Endothelial cell (in vitro differentiated cells): Measurements from ENCODE around the gene TNRC6B. TPM values are rescaled to one million over a fixed set of nuclear protein-coding genes. Genes with fewer than 3 reads are reported as not detected.

Source experiments
- DNase-seq: peaks from one replicate; pipeline ENCODE4 v3.0.0; 2021; ENCODE audit warnings: low spot score
- H3K27ac Mint-ChIP-seq: one replicate; pipeline ENCODE4 v1.8.0; 2021; ENCODE audit warnings: mixed read lengths, inconsistent platforms; ENCODE audit not compliant: unreplicated experiment
- H3K27me3 Mint-ChIP-seq: one replicate; pipeline ENCODE4 v1.8.0; 2021; ENCODE audit warnings: mild to moderate bottlenecking, moderate library complexity, mixed read lengths, inconsistent platforms; ENCODE audit not compliant: unreplicated experiment
- H3K36me3 Mint-ChIP-seq: one replicate; pipeline ENCODE4 v1.8.0; 2021; ENCODE audit warnings: mild to moderate bottlenecking, low read depth, mixed read lengths, inconsistent platforms; ENCODE audit not compliant: unreplicated experiment
- H3K4me1 Mint-ChIP-seq: one replicate; pipeline ENCODE4 v1.8.0; 2021; ENCODE audit warnings: mild to moderate bottlenecking, mixed read lengths, inconsistent platforms; ENCODE audit not compliant: unreplicated experiment
- H3K4me3 Mint-ChIP-seq: one replicate; pipeline ENCODE4 v1.8.0; 2021; ENCODE audit warnings: mild to moderate bottlenecking, mixed read lengths, inconsistent platforms; ENCODE audit not compliant: unreplicated experiment
- H3K9me3 Mint-ChIP-seq: one replicate; pipeline ENCODE4 v1.8.0; 2021; ENCODE audit warnings: mixed read lengths, inconsistent platforms; ENCODE audit not compliant: unreplicated experiment
- total RNA-seq: library from RNA; stranded (reverse); fragmentation: NEBNext Ultra II Directional; extraction: Animal tissue kit (Norgen Biotek cat#: 25700); gene quantifications from one replicate; pipeline ENCODE4 v1.2.1, GENCODE V29; 2021; ENCODE audit not compliant: unreplicated experiment
- TF ChIP-seq, protein P1 (sequence below): fragments of 200-600 bp; sonication (generic); IDR thresholded peaks from one replicate; pipeline ENCODE4 v1.5.0; 2021; ENCODE audit warnings: antibody characterized with exemption; ENCODE audit not compliant: unreplicated experiment

The TNRC6B gene
- total RNA-seq, 1 donor from 2014 or later, result 53.4 TPM

- Mint-ChIP-seq H3K4me1 (peaks cover 58% of the 10 kb centered on the region), H3K9me3 (no peaks in the 10 kb centered on the region), H3K27me3 (peaks cover 3% of the 10 kb centered on the region), H3K36me3 (peaks cover 8% of the 10 kb centered on the region), H3K27ac (no peak overlapping the region), H3K4me3 (no peak overlapping the region)
- TF ChIP-seq, protein P1, sequence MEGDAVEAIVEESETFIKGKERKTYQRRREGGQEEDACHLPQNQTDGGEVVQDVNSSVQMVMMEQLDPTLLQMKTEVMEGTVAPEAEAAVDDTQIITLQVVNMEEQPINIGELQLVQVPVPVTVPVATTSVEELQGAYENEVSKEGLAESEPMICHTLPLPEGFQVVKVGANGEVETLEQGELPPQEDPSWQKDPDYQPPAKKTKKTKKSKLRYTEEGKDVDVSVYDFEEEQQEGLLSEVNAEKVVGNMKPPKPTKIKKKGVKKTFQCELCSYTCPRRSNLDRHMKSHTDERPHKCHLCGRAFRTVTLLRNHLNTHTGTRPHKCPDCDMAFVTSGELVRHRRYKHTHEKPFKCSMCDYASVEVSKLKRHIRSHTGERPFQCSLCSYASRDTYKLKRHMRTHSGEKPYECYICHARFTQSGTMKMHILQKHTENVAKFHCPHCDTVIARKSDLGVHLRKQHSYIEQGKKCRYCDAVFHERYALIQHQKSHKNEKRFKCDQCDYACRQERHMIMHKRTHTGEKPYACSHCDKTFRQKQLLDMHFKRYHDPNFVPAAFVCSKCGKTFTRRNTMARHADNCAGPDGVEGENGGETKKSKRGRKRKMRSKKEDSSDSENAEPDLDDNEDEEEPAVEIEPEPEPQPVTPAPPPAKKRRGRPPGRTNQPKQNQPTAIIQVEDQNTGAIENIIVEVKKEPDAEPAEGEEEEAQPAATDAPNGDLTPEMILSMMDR, result no peak
- DNase-seq, result no peak
Observed at GRCh38 chr22:40212121-40212520, 34.4 kb downstream of the TNRC6B start.

GRCh38 chr22:40213478-40213877 is 35.8 kb downstream of the TNRC6B start:
- H3K4me1 Mint-ChIP-seq, result peaks cover 62% of the 10 kb centered on the region
- H3K27me3 Mint-ChIP-seq, result peaks cover 2% of the 10 kb centered on the region
- peaks cover 10% of the 10 kb centered on the region for H3K36me3 Mint-ChIP-seq
- H3K27ac Mint-ChIP-seq, result peak overlapping the region; percentile 13
- H3K9me3 Mint-ChIP-seq, result no peaks in the 10 kb centered on the region
- H3K4me3 Mint-ChIP-seq, result no peak overlapping the region
- TF ChIP-seq, protein P1, result no peak
- no peak for DNase-seq

DNA sequence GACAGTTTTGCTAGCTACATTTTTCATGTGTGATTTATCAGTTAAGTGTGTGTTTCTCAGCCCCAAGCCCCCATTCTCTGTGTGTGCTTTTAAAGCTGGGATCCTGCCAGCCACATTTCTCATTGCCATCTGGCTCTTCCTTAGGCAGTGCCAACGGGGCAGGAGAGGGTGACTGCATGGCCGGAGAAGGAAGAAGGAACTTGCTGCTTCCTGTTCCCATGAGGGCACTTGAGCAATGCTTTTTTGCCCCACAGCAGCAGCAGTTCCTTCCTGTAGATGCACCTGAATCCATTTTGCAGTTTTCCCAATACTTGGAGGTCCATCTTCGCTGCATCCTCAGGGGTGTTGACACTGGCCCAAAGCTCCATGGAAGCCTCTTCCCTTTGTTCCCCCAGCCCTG is 37.5 kb downstream of the TNRC6B start:
- TF ChIP-seq, protein P1, result no peak

GRCh38 chr22:40216041-40216756 is 38.5 kb downstream of the TNRC6B start:
- Mint-ChIP-seq H3K4me1 (peaks cover 79% of the 10 kb centered on the region), H3K9me3 (no peaks in the 10 kb centered on the region), H3K27ac (peak overlapping the region; percentile 90), H3K4me3 (peak overlapping the region; percentile 2), H3K27me3 (peaks cover 4% of the 10 kb centered on the region), H3K36me3 (peaks cover 13% of the 10 kb centered on the region)
- TF ChIP-seq, protein P1, result no peak
- no peak for DNase-seq

More for the DNA sequence above, 37.5 kb downstream of the TNRC6B start:
- DNase-seq, result no peak
- Mint-ChIP-seq H3K4me1 (peaks cover 77% of the 10 kb centered on the region), H3K4me3 (no peak overlapping the region), H3K27me3 (peaks cover 2% of the 10 kb centered on the region), H3K27ac (peak overlapping the region; percentile 90), H3K36me3 (peaks cover 13% of the 10 kb centered on the region), H3K9me3 (no peaks in the 10 kb centered on the region)

DNA sequence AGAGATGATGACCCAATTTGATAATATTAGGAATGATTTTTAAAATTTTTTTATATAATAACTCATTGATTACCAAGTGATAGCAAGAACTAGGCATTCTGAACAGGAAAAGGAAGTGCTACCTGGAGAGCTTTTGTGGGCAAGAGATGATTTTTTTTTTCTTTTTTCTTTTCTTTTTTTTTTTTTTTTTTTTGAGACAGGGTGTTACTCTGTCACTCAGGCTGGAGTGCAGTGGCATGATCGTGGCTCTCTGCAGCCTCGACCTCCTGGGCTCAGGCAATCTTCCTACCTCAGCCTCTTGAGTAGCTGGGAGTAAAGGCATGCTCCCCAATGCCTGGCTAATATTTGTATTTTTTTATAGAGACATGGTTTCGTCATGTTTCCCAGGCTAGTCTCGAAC is 40.4 kb downstream of the TNRC6B start:
- no peak for DNase-seq
- H3K36me3 Mint-ChIP-seq, result peaks cover 13% of the 10 kb centered on the region
- TF ChIP-seq, protein P1, result no peak
- H3K27ac Mint-ChIP-seq, result no peak overlapping the region
- no peak overlapping the region for H3K4me3 Mint-ChIP-seq
- H3K27me3 Mint-ChIP-seq, result peaks cover 4% of the 10 kb centered on the region
- peaks cover 71% of the 10 kb centered on the region for H3K4me1 Mint-ChIP-seq
- no peaks in the 10 kb centered on the region for H3K9me3 Mint-ChIP-seq
